T1000 (cell line): Measurements from ENCODE around the gene COQ7.

ENCODE experiments used
- DNase-seq: peaks from one replicate; lab custom pipeline; 2025; ENCODE audit warnings: mixed read lengths; lab: John Stamatoyannopoulos, UW

The COQ7 gene

DNA sequence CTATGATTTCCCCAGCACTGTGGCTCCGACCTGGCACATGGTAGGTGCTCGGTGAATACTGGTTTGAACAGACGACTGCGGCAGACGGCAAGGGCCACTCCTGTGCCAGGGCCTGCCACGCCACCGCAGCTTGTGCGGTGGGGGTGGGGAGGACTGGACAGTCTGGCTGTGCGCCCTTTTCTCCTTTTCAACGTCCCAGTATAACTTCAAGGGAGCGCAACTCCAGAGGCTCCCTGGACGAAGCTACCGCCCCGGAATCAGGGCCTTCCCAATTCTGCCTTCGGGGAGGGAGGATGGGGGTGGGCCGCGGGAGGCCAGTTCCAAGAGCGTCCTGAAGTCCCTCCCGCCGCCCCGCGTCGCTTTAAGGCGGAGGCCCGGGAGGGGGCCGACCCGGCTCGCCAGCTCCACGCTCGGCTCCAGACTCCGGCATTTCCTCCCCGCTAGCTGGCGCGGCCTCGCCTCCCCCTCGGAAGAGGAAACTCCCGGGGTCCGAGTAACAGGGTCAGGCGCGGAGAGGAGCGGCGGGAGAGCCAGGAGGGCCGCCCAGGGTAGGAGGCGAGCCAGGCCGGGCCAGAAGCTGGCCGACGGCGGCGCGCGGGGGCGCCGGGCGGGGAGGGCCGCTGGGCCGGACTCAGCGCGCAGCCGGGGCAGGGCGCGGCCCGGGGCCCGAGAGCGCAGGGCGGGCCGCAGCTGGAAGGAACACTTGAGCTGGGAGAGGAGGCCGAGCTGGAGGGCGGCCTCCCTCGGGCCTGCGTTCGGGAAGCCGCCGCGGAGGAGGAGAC is 46.4 kb downstream of the COQ7 start, which contains the start of gene ITPRIPL2:
ITPRIPL2 (plus strand) TSS at position 388 of the 782 bp plus-strand sequence. CDS start 498 bp downstream, outside the sequence.
- peak; percentile 67 for DNase-seq

DNA sequence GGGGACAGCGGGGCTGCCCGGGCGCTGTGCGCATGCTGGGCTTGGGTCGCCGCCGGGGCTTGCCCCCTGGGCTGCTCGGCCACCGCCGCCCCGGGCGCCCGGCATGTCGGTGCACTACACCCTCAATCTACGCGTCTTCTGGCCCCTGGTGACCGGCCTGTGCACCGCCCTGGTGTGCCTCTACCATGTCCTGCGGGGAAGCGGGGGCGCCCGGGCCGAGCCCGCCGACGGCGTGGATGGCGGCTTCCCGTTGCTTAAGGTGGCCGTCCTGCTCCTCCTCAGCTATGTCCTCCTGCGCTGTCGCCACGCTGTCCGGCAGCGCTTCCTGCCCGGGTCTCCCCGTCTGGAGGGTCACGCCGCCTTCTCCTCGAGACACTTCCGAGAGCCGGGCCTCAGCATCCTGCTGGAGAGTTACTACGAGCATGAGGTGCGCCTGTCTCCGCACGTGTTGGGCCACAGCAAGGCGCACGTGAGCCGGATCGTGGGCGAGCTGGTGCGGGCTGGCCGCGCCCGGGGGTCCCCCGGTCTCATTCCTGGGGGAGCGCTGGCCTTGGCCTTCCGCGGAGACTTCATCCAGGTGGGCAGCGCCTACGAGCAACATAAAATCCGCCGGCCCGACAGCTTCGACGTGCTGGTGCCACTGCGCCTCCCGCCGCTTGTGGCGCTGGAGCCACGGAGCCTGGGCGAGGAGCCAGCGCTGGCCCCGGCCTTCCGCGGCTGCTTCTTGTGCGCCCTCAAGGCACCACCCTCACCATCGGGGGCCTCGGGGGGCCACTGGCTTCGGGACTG is 47.1 kb downstream of the COQ7 start:
- DNase-seq: peak; percentile 48

DNA sequence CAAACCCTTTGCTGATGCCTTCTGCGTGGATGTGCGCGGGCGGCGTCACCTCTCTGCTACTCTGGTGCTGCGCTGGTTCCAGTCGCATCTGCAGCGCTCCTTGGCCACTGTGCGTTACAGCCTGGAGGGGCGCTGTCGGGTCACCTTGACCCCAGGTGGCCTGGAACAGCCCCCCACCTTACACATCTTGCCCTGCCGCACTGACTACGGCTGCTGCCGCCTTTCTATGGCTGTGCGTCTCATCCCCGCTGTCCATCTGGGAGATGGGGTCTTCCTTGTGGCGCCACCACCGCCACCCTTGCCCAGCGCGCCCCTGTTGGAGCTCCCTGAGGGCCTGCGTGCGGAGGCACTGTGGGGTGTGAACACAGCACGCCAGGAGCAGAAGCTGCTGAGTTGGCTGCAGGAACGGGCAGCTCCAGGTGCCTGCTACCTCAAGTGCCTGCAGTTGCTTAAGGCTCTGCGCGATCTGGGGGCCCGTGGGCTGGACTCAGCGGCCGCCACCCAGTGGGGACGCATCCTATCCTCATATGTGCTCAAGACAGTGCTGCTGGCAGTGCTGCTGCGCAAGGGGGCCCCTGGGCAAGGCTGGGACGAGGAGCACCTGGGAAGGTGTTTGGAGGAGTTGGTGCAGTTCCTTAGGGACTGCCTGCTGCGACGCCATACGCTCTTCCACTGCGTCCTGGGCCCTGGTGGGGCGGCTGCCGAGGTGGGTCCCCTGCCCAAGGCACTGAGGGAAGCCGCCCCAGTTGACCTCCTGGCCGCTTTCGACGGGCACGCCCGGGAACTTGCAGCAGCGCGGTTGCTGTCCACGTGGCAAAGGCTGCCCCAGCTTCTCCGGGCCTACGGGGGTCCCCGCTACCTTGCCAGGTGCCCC is 48.0 kb downstream of the COQ7 start:
- DNase-seq: no peak

DNA sequence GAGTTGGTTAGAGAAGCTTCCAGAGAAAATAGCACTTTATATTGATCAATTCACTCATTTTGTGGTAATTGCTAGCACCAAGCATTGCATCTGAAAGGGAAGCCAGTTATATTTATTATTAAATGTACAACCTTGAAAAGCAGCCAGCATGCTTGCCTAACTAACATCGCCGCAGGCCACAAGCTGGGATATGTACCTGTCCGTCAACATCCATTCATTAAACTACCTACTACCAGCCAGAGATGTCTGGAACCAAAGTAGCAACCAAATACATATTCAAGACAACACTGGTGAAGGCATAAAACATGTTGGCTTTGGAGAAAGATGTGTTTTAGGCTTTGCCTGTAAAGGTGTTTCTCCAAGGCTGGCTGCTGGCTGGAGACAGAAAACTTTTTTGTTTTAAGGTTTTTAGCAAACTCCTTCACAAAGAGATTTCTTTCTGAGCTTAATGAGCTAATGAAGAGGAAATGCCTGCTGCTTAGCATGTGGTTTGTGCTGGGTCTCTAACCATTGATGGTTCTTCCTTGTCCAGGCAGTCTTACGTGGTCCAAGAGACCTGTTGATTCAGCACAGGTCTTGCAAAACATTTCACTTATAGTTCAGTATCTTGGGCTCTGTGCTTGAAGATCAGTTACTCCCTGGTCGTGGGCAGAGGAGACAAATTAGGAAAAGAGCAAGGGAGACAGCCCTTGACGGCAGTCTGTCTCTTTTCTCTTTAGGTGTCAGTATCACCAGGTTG is 49.5 kb downstream of the COQ7 start:
- no peak for DNase-seq

DNA sequence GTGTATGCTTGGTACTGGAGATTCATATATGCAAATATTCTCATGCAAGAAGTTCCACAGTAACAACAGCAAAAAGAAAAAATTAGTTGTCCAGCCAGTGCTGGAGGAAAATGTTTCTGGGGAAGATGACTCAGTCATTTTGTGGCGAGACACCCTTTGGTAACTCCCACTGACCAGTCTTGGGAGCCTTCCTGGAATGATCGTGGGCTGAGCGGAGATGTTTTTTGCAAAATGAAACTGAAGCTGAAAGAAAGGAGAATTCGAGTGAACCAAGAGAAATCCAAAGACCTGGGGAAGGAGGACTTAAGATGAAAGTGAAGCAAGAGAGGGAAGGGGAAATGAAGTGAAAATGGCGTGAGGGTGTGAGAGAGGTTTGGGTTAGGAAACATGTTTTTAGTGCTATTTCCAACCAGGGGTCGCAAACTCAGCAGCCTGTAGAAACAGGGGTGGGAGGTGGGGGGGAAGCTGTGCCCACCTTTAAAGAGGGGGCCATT is 51.6 kb downstream of the COQ7 start:
- no peak for DNase-seq

DNA sequence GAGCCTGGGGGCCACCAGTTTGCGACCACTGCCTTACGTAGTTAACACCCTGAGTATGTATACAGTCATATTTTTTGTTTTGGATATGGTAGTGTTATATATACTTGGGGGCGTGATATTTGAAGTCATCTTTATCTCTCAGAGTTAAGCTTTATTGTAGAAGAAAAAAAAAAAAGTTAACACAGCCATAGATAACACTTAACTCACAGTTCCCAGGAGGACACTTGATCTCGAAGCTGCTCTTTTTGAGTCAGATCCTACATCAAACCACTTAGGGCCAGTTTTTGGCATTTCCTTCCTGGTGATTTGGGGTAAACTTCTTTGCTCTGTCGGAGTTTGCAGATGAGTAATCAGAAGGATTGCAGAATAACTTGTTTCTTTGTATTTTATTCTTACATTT is 52.1 kb downstream of the COQ7 start:
- DNase-seq: no peak

DNA sequence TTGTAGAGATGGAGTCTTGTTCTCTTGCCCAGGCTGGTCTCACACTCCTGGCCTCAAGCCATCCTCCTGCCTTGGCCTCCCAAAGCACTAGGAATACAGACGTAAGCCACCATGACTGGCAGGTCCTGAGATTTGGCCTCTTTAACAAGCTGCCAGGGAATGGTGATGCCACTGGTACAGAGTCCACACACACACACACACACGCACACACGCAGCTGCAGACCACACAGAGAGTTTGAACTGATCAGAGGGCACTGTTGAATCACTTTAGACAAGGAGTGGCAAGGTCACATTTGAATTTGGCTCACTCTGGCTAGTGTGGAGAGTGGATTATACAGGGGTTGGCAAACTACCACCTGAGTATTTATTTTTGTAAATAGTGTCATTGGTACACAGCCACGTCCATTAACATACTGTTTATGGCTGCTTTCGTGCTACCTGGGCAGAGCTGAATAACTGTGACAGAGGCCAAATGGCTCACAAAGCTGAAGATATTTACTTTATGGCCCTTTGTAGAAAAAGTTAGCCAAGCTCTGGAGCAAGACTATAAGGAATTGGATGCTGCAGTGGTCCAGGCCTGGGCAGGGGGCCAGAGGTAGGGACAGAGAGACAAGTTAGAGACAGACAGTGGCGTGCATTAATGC is 56.2 kb downstream of the COQ7 start:
- DNase-seq: no peak

DNA sequence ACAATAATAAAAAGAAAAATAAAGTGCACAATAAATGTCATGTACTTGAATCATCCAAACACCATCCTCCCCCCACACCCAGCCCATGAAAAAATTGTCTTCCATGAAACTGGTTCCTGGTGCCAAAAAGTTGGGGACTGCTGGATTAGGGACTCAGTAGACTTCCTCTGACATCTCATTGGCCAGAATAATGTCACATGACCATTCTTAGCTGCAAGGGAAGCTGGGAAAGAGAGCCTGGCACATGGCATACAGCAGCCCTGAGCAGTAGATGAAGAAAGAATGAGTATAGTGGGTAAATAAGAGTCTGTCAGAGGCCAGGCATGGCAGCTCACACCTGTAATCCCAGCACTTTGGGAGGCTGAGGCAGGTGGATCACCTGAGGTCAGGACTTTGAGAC is 58.9 kb downstream of the COQ7 start:
- DNase-seq: no peak

DNA sequence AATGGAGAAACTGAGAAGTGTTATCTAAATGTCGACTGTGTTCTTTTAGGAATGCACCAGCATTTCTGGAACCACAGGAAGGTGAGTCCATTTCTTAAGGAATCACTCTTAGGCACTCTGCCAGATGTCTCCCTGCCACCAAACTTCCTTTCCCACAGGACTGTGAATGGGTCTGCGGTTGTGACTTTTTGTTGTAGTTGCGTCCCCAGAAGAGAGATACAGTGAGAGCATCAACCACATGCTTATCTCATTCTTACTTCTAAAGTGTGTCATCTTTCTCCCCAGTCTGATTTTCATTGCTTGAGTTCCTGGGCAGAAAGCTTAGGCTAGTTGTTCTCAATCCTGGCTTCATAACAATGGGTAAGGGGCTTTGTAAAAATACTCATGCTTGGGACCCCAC is 59.8 kb downstream of the COQ7 start:
- no peak for DNase-seq

DNA sequence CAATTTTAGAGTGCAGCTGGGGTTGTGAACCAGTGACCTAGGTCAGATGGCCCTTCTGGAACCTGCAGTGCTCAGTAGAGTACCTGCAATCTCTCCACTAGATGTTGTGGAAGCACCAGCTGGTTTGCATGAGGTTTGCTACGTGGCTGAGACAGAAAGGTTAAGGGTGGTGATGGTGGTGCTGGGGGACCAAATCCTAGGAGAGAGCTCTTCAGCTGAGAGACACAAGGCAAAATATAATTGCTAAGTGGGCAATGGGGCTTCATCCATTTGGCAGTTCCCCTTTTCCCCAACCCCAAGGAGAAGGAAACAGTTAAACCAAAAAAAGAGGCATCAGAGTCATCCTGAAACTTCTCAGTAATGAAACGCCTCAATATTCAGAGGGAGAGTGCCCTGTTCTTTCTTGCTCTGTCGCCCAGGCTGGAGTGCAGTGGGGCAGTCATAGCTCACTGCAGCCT is 60.3 kb downstream of the COQ7 start:
- no peak for DNase-seq

DNA sequence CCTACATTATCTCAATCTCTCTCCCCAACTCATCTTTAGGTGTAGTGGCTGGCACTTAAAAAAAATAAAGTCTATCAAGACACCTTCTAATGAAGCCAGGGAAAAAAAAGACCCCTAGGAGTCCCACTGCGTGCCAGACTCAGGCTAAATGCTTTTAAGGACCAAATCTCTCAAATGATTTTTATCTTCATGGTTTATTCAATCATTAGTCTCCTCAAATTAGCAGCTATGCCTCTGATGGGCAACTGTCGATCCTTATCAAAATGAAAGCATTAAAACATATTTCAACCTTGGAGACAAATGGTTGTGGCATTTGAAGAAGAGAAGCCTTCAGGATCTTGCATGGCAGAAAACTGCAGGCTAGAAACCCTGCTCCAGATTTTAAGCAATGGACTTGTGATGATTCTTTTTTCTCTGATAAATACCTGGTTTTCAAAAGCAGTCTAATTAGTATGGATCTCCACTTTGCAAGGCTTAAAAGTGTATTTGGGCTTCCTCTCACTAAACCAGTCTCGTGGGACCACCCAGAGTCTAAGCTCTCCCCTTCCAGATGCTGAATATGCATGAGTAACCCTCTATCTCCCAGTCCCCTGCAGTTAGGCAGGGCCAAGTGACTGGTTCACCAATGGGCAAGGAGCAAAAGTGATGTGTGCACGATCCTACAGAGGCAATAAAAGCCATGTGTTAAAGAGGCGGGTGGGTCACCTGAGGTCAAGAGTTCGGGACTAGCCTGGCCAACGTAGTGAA is 61.2 kb downstream of the COQ7 start:
- no peak for DNase-seq
